ENCODE measurements around the gene OGFOD3.

GRCh38 chr17:82385559-82386254 is 32.7 kb downstream of the OGFOD3 start:
- TF ChIP-seq POLR2A (IDR thresholded peaks at IDR 0.05; ENCODE audit: low read length): no peak
- no peak for TF ChIP-seq GATA1 (IDR thresholded peaks at IDR 0.05; ENCODE audit: low read depth, low read length)
